ENCODE data around the gene C1QL4.

DNA sequence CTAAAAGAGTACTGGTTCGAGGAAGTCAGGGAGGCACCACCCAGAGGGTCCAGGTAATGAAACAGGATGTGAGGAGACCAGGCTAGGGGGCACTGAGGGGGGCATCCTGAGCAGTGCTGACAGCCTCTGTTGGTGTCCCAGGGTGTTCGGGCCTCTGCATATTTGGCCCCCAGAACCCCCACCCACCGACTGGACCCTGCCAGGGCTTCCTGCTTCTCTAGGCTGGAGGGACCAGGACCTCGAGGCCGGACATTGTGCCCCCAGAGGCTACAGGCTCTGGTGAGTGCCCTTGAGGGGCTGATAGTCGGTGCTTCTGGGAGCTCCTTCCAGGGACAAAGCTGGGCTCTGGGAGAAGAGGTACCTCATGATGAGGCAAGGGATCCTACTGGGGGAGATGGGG, 11.4 kb downstream of the C1QL4 start:
- TF ChIP-seq, protein P1, sequence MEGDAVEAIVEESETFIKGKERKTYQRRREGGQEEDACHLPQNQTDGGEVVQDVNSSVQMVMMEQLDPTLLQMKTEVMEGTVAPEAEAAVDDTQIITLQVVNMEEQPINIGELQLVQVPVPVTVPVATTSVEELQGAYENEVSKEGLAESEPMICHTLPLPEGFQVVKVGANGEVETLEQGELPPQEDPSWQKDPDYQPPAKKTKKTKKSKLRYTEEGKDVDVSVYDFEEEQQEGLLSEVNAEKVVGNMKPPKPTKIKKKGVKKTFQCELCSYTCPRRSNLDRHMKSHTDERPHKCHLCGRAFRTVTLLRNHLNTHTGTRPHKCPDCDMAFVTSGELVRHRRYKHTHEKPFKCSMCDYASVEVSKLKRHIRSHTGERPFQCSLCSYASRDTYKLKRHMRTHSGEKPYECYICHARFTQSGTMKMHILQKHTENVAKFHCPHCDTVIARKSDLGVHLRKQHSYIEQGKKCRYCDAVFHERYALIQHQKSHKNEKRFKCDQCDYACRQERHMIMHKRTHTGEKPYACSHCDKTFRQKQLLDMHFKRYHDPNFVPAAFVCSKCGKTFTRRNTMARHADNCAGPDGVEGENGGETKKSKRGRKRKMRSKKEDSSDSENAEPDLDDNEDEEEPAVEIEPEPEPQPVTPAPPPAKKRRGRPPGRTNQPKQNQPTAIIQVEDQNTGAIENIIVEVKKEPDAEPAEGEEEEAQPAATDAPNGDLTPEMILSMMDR (IDR thresholded peaks at IDR 0.05), result no peak
- TF ChIP-seq POLR2A (IDR thresholded peaks at IDR 0.05), result no peak

All from Peyer's patch (tissue), 4 donors.